ENCODE results near the gene SSR4.
"Not testable (repeated sequence)": the region's sequence is repeated elsewhere in the genome, so short reads cannot be mapped to it uniquely, and the experiment has no call there.

The SSR4 gene

DNA sequence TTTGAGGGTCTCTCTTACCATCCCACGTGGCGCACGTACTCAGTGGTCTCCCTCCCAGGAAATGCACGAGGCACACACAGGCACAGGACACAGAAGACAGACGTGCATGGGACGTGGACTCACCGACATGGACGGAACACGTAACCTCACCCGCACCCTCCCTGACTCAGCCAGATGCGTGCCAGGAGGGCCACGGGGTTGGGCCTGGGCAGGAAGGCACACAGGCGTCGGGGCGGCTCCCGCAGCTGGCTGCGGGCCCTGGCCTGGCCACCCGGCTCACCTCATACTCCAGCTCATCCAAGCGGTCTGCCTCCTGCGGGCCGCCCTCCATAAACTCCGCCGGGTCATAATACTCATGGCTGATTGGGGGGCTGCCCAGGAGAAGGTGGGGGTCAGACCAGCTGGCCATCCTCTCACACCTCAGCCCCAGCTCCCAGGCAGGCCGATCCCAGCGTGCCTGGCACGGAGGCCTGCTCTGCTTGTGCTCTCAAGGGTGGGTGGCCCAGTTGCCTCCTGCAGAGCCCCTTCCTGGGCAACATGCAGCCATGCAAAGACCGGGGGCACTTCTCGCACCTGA, 12.6 kb downstream of the SSR4 start:
- TF ChIP-seq CTCF (IDR thresholded peaks at IDR 0.05; ENCODE audit: low read depth, low read length), result no peak
- no peak for DNase-seq (ENCODE audit: low read depth in 2 of 2)
- H3K4me3 ChIP-seq (replicated peaks in 1 of 2; ENCODE audit: low read depth in 2 of 2, low read length in 2 of 2), result no peak overlapping the region

GRCh38 chrX:153807976-153808375, 13.5 kb downstream of the SSR4 start:
- no peak overlapping the region for H3K4me3 ChIP-seq (replicated peaks in 1 of 2; ENCODE audit: low read depth in 2 of 2, low read length in 2 of 2)
- no peak for DNase-seq (ENCODE audit: low read depth in 2 of 2)
- no peak for TF ChIP-seq CTCF (IDR thresholded peaks at IDR 0.05; ENCODE audit: low read depth, low read length)

- DNase-seq (ENCODE audit: low read depth in 2 of 2), result no peak
- no peak overlapping the region for H3K4me3 ChIP-seq (replicated peaks in 1 of 2; ENCODE audit: low read depth in 2 of 2, low read length in 2 of 2)
- TF ChIP-seq CTCF (IDR thresholded peaks at IDR 0.05; ENCODE audit: low read depth, low read length), result no peak
These were observed 17.8 kb downstream of the SSR4 start for GRCh38 chrX:153812220-153812619.

DNA sequence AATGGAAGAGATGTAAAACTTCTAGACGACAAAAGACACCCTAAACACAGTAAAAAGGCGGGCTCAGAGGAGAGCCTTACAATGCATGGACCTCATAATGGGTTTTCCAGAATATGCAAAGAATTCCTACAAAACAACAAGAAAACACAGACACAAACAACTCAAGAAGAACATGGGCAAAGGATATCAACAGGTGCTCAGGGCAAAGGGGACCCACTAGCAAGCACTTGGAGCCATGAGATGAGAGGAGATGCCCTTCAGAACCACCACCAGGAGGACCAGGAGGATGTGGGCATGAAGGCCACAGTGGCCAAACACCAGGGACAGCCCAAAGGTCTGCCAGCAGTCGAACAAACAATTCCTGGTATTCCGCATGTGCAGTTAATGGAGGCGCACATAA, 18.7 kb downstream of the SSR4 start:
- H3K4me3 ChIP-seq (replicated peaks in 1 of 2; ENCODE audit: low read depth in 2 of 2, low read length in 2 of 2), result no peak overlapping the region
- DNase-seq (ENCODE audit: low read depth in 2 of 2), result no peak
- no peak for TF ChIP-seq CTCF (IDR thresholded peaks at IDR 0.05; ENCODE audit: low read depth, low read length)

DNA sequence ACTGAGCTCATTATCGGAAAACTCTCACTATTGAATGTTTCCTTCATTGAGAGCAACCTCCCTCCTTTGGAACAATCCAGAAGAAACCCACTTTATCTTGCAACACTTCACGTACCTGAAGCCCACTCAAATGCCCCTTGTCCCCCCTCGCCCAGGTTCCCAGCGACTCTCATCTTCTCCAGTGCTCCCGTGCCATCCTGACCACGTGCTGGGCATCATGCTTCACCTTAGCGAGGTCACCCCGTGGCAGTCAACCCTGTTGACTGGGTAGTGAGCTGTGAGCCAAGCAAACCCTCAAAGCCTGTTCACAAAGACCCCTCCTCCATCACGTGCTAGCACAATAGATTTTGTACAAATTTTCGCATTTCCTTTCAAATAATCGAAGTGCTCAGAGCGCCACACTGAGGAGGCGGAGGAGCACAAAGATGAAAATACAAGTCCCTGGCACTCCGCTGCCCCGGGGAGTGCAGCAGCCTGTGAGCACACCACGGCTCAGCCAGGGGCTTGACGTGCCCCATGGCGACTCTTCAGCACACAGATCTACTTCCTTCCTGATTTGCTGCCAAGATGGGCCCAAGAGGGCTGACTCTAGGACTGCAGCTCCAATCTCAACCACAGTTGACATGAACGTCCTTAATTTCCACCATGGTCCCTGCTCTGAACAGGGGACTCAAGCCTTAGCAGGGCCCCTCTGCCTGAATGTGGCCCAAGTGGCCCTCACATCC, 20.3 kb downstream of the SSR4 start:
- no peak overlapping the region for H3K4me3 ChIP-seq (replicated peaks in 1 of 2; ENCODE audit: low read depth in 2 of 2, low read length in 2 of 2)
- TF ChIP-seq CTCF (IDR thresholded peaks at IDR 0.05; ENCODE audit: low read depth, low read length), result no peak
- DNase-seq (ENCODE audit: low read depth in 2 of 2), result no peak

GRCh38 chrX:153816831-153817690, 22.6 kb downstream of the SSR4 start:
- peak in 1 of 2 donors; percentile 8 for DNase-seq (ENCODE audit: low read depth in 2 of 2)

GRCh38 chrX:153818064-153818463, 23.6 kb downstream of the SSR4 start:
- not testable (repeated sequence) for H3K4me3 ChIP-seq (replicated peaks in 1 of 2; ENCODE audit: low read depth in 2 of 2, low read length in 2 of 2); DNase-seq (ENCODE audit: low read depth in 2 of 2)

More at GRCh38 chrX:153816831-153817690, 22.6 kb downstream of the SSR4 start:
- TF ChIP-seq CTCF (IDR thresholded peaks at IDR 0.05; ENCODE audit: low read depth, low read length), result no peak
- no peak overlapping the region for H3K4me3 ChIP-seq (replicated peaks in 1 of 2; ENCODE audit: low read depth in 2 of 2, low read length in 2 of 2)

All from cardiac fibroblast (primary cell).